Measurements from ENCODE around the gene EXOC7. TPM values are rescaled to one million over a fixed set of nuclear protein-coding genes. Genes with fewer than 3 reads are reported as not detected.

EXOC7 gene
- polyA plus RNA-seq (ENCODE audit: insufficient read length in 3 of 3): 100 to 1,000 TPM; 141 to 194 (median 166) TPM
- long read RNA-seq, donor 1, full-length matches to known transcripts: 42 of 48 reads
- long read RNA-seq, donor 1, partial matches to known transcripts: 6 of 48 reads
- long read RNA-seq, donor 1, other reads (novel, unspliced or antisense): 0 of 48 reads
- long read RNA-seq, donor 2, full-length matches to known transcripts: 38 of 52 reads
- long read RNA-seq, donor 2, partial matches to known transcripts: 14 of 52 reads
- long read RNA-seq, donor 2, other reads (novel, unspliced or antisense): 0 of 52 reads
- long read RNA-seq, donor 3, full-length matches to known transcripts: 34 of 40 reads
- long read RNA-seq, donor 3, partial matches to known transcripts: 6 of 40 reads
- long read RNA-seq, donor 3, other reads (novel, unspliced or antisense): 0 of 40 reads
- long read RNA-seq, donor 4, full-length matches to known transcripts: 40 of 40 reads
- long read RNA-seq, donor 4, partial matches to known transcripts: 0 of 40 reads
- long read RNA-seq, donor 4, other reads (novel, unspliced or antisense): 0 of 40 reads
- long read RNA-seq, donor 5, full-length matches to known transcripts: 23 of 23 reads
- long read RNA-seq, donor 5, partial matches to known transcripts: 0 of 23 reads
- long read RNA-seq, donor 5, other reads (novel, unspliced or antisense): 0 of 23 reads
- long read RNA-seq, donor 6, full-length matches to known transcripts: 51 of 62 reads
- long read RNA-seq, donor 6, partial matches to known transcripts: 11 of 62 reads
- long read RNA-seq, donor 6, other reads (novel, unspliced or antisense): 0 of 62 reads
- long read RNA-seq, donor 7, full-length matches to known transcripts: 52 of 80 reads
- long read RNA-seq, donor 7, partial matches to known transcripts: 28 of 80 reads
- long read RNA-seq, donor 7, other reads (novel, unspliced or antisense): 0 of 80 reads
- long read RNA-seq, donor 8, full-length matches to known transcripts: 22 of 22 reads
- long read RNA-seq, donor 8, partial matches to known transcripts: 0 of 22 reads
- long read RNA-seq, donor 8, other reads (novel, unspliced or antisense): 0 of 22 reads
- long read RNA-seq, donor 9, full-length matches to known transcripts: 46 of 73 reads
- long read RNA-seq, donor 9, partial matches to known transcripts: 27 of 73 reads
- long read RNA-seq, donor 9, other reads (novel, unspliced or antisense): 0 of 73 reads
- long read RNA-seq, donor 10, full-length matches to known transcripts: 36 of 69 reads
- long read RNA-seq, donor 10, partial matches to known transcripts: 33 of 69 reads
- long read RNA-seq, donor 10, other reads (novel, unspliced or antisense): 0 of 69 reads
- long read RNA-seq, donor 11, full-length matches to known transcripts: 24 of 34 reads
- long read RNA-seq, donor 11, partial matches to known transcripts: 10 of 34 reads
- long read RNA-seq, donor 11, other reads (novel, unspliced or antisense): 0 of 34 reads
- long read RNA-seq, donor 12, full-length matches to known transcripts: 62 of 62 reads
- long read RNA-seq, donor 12, partial matches to known transcripts: 0 of 62 reads
- long read RNA-seq, donor 12, other reads (novel, unspliced or antisense): 0 of 62 reads
- long read RNA-seq, donor 13, full-length matches to known transcripts: 19 of 19 reads
- long read RNA-seq, donor 13, partial matches to known transcripts: 0 of 19 reads
- long read RNA-seq, donor 13, other reads (novel, unspliced or antisense): 0 of 19 reads
- long read RNA-seq, donor 14: 0 reads
- long read RNA-seq, donor 15: 0 reads
- long read RNA-seq, donor 16, full-length matches to known transcripts: 35 of 40 reads
- long read RNA-seq, donor 16, partial matches to known transcripts: 5 of 40 reads
- long read RNA-seq, donor 16, other reads (novel, unspliced or antisense): 0 of 40 reads

- peak; percentile 95 for DNase-seq
Measured at GRCh38 chr17:76103274-76104139, at the start of gene EXOC7. EXOC7 (minus strand) TSS chr17:76103787; CDS start chr17:76103692, 95 bp downstream.

GRCh38 chr17:76153202-76153601 is 49.6 kb upstream of the EXOC7 start:
- no peak for DNase-seq

GRCh38 chr17:76152591-76152990 is 49.0 kb upstream of the EXOC7 start:
- no peak for DNase-seq

- DNase-seq: no peak
Measured at GRCh38 chr17:76151896-76152454, 48.4 kb upstream of the EXOC7 start.

- DNase-seq: no peak
Measured at GRCh38 chr17:76150712-76151622, 47.4 kb upstream of the EXOC7 start.

GRCh38 chr17:76149214-76149613 is 45.6 kb upstream of the EXOC7 start:
- DNase-seq: no peak

GRCh38 chr17:76148015-76148326 is 44.4 kb upstream of the EXOC7 start:
- DNase-seq: no peak

- DNase-seq: no peak
Measured at GRCh38 chr17:76147211-76148014, 43.8 kb upstream of the EXOC7 start.

- DNase-seq: no peak
Measured at GRCh38 chr17:76146053-76146851, 42.7 kb upstream of the EXOC7 start.

GRCh38 chr17:76145231-76146052 is 41.9 kb upstream of the EXOC7 start:
- DNase-seq: no peak

- no peak for DNase-seq
Measured at GRCh38 chr17:76142585-76143041, 39.0 kb upstream of the EXOC7 start.

- no peak for DNase-seq
Measured at GRCh38 chr17:76142039-76142584, 38.5 kb upstream of the EXOC7 start.

- peak; percentile 94 for DNase-seq
Measured at GRCh38 chr17:76141212-76142038, 37.8 kb upstream of the EXOC7 start, which contains the start of gene FOXJ1. FOXJ1 (minus strand) TSS chr17:76141245; CDS start chr17:76140395, 850 bp downstream.

GRCh38 chr17:76140661-76141211 is 37.1 kb upstream of the EXOC7 start:
- no peak for DNase-seq
